ENCODE data around the gene IKBKG. TPM values are rescaled to one million over a fixed set of nuclear protein-coding genes. Genes with fewer than 3 reads are reported as not detected.
"Not testable (repeated sequence)": the region's sequence is repeated elsewhere in the genome, so short reads cannot be mapped to it uniquely, and the experiment has no call there.

IKBKG gene
- total and polyA plus RNA-seq, 2 of the 8 experiments (the other 6 are each of a cell fraction or from before 2014, with no cell fraction given) = 17.5 to 18.1 TPM

- TF ChIP-seq SIN3A (conservative IDR thresholded peaks at IDR 0.05 in 1 of 2, IDR thresholded peaks at IDR 0.05 in 1 of 2; ENCODE audit: low read depth in 1 of 2, low read length in 2 of 2) (no peak; a peak in 2 of 4 replicates), SAP30 (IDR thresholded peaks at IDR 0.05; ENCODE audit: insufficient read depth, insufficient replicate concordance, low read length) (peak; percentile 43), BACH1 (IDR thresholded peaks at IDR 0.05; ENCODE audit: low read length) (no peak), GABPA (IDR thresholded peaks at IDR 0.05; ENCODE audit: borderline replicate concordance, insufficient read depth, low read length) (peak; percentile 70; the same call in 1 of the 2 replicates), POLR2A (IDR thresholded peaks at IDR 0.05; ENCODE audit: control extremely low read depth in 1 of 2, low read depth in 2 of 2, low read length in 2 of 2) (peak in 1 of 2 experiments; percentile 42; a peak in 1 of 3 replicates), ATF2 (IDR thresholded peaks at IDR 0.05; ENCODE audit: low read length) (no peak)
Observed at GRCh38 chrX:154547245-154548027, at the start of gene IKBKG (continued).

GRCh38 chrX:154501423-154501822 is 46.0 kb upstream of the IKBKG start:
- H3K9me3 ChIP-seq (ENCODE audit: insufficient read depth in 2 of 2, low read depth in 1 of 2, low read length in 1 of 2); H3K4me3 ChIP-seq (ENCODE audit: extremely low read depth in 1 of 4, insufficient read depth in 2 of 4, low read depth in 3 of 4, low read length in 4 of 4); H2BK12ac ChIP-seq (ENCODE audit: low read depth, low read length); H3K4me2 ChIP-seq (ENCODE audit: insufficient read depth in 1 of 2, low read depth in 2 of 2, low read length in 2 of 2); H4K8ac ChIP-seq (ENCODE audit: extremely low read depth, insufficient read depth, low read length); H3K4ac ChIP-seq (replicated peaks; ENCODE audit: insufficient read length, low read depth, low read length); H3K14ac ChIP-seq (ENCODE audit: insufficient read length); H2BK120ac ChIP-seq (replicated peaks; ENCODE audit: low read depth, low read length); H3K23ac ChIP-seq (ENCODE audit: insufficient read length); H4K91ac ChIP-seq (replicated peaks; ENCODE audit: insufficient read length, low read length); H2BK20ac ChIP-seq (ENCODE audit: low read length); H4K20me1 ChIP-seq (replicated peaks in 1 of 2; ENCODE audit: control insufficient read depth in 1 of 2, insufficient read depth in 2 of 2, low read length in 2 of 2); H3K27ac ChIP-seq (ENCODE audit: low read depth, low read length); H3K4me1 ChIP-seq (replicated peaks in 1 of 4; ENCODE audit: control insufficient read depth in 3 of 4, insufficient read depth in 4 of 4, low read length in 3 of 4); H3K23me2 ChIP-seq (ENCODE audit: low read depth, low read length); H2BK5ac ChIP-seq (ENCODE audit: low read depth, low read length); POLR2A ChIA-PET (ENCODE audit: partially characterized antibody); CTCF ChIA-PET (ENCODE audit: partially characterized antibody); H3K27me3 ChIP-seq (replicated peaks in 1 of 4; ENCODE audit: control insufficient read depth in 3 of 4, extremely low read depth in 1 of 4, insufficient read depth in 3 of 4, low read length in 3 of 4); H3K79me2 ChIP-seq (ENCODE audit: control insufficient read depth in 1 of 2, insufficient read depth in 2 of 2, low read length in 2 of 2); H4K5ac ChIP-seq (ENCODE audit: insufficient read length, low read depth, low read length); FAIRE-seq; DNase-seq (ENCODE audit: low read depth in 1 of 2, low spot score in 2 of 2); H3K9ac ChIP-seq (replicated peaks in 1 of 4; ENCODE audit: extremely low read depth in 1 of 4, low read depth in 3 of 4, low read length in 3 of 4); H2AK5ac ChIP-seq (ENCODE audit: low read depth, low read length); H3K79me1 ChIP-seq (ENCODE audit: low read depth, low read length); H2BK15ac ChIP-seq (ENCODE audit: low read length); H3K36me3 ChIP-seq (ENCODE audit: control insufficient read depth in 2 of 4, insufficient read depth in 4 of 4, low read length in 3 of 4); H3K56ac ChIP-seq (replicated peaks; ENCODE audit: insufficient read length, low read depth, low read length); H3K18ac ChIP-seq (ENCODE audit: extremely low read depth, low read length); H2AFZ ChIP-seq (ENCODE audit: low read length): not testable (repeated sequence)
- 90% methylated on average over 2 of the region's 7 CpGs; no CpG with 5 or more reads in 1 of the 2 experiments for WGBS, 2 experiments (ENCODE audit: extremely low coverage in 1 of 2, insufficient coverage in 1 of 2, insufficient read length in 1 of 2, insufficient replicate concordance in 2 of 2, low coverage in 1 of 2, low lambda C conversion rate in 2 of 2, missing lambda C conversion rate in 1 of 2)

Data from H1 (cell line).